ENCODE results near the gene PRAMEF27. TPM values are rescaled to one million over a fixed set of nuclear protein-coding genes. Genes with fewer than 3 reads are reported as not detected.
"Not testable (repeated sequence)": the region's sequence is repeated elsewhere in the genome, so short reads cannot be mapped to it uniquely, and the experiment has no call there.

The PRAMEF27 gene
- not detected for total RNA-seq

DNA sequence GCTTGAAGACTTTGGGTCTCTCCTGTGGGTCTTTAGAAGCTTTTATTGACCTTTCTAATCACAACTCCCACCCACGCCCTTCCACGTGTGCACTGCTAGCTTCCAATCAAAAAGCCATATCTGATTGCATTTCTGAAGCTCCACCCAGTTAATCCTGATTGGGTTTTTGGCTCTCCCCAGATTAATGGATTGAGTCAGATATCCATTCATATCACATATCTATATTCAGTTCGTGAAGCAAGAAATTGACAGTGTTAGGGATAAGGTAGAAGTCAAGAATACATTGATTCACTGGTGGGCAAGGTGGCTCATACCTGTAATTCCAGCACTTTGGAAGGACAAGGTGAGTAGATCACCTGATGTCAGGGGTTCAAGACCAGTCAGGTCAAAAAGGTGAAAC is at the start of gene PRAMEF27:
Gene PRAMEF27, minus strand, starts transcription at position 101 of the 400 bp plus-strand sequence. CDS start 2,916 bp downstream, outside the sequence.
- DNase-seq; H3K4me3 Mint-ChIP-seq; H3K9me3 Mint-ChIP-seq; H3K36me3 Mint-ChIP-seq (ENCODE audit: low read depth); POLR2A ChIA-PET; ATAC-seq; H3K4me1 Mint-ChIP-seq (ENCODE audit: low read depth); CTCF ChIA-PET; H3K27ac Mint-ChIP-seq; H3K27me3 Mint-ChIP-seq; intact Hi-C loops (cut with micrococcal nuclease): not testable (repeated sequence)

DNA sequence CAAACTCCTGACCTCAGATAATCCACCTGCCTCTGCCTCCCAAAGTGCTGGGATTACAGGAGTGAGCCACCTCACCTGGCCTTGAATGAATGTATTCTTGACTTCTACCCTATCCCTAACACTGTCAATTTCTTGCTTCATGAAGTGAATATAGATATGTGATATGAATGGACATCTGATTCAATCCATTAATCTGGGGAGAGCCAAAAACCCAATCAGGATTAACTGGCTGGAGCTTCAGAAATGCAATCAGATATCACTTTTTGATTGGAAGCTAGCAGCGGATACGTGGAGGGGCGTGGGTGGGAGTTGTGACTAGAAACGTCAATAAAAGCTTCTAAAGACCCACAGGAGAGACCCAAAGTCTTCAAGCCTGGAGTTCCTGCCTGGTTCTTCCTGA is 14.1 kb upstream of the PRAMEF27 start, which contains the start of gene PRAMEF25:
Gene PRAMEF25, plus strand, starts transcription at position 301 of the 400 bp plus-strand sequence. CDS start 2,920 bp downstream, outside the sequence.
- H3K9me3 Mint-ChIP-seq; H3K27ac Mint-ChIP-seq; DNase-seq; H3K27me3 Mint-ChIP-seq; intact Hi-C loops (cut with micrococcal nuclease); POLR2A ChIA-PET; CTCF ChIA-PET; ATAC-seq; H3K36me3 Mint-ChIP-seq (ENCODE audit: low read depth); H3K4me1 Mint-ChIP-seq (ENCODE audit: low read depth); H3K4me3 Mint-ChIP-seq: not testable (repeated sequence)

DNA sequence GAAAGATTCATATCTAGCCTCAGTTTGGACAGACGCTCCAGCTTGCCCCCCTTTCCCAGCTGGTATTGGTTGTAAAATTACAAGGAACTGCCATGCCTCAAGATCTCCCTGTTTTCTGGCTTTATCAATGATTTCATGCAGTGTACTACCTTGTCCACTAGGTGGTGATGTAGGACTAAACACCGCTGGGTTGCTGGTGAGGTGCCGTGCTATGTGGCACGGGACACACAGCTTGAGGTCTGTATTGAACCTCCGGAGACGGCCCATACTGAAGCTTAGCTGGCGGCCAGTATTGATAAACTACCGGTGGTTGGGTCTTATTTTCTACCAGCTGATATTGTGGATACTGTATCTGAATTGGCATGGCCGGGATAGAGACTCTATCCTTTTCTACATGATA is 36.5 kb downstream of the PRAMEF27 start:
- DNase-seq; H3K27ac Mint-ChIP-seq; H3K4me1 Mint-ChIP-seq (ENCODE audit: low read depth); CTCF ChIA-PET; POLR2A ChIA-PET; intact Hi-C loops (cut with micrococcal nuclease); ATAC-seq; H3K36me3 Mint-ChIP-seq (ENCODE audit: low read depth); H3K27me3 Mint-ChIP-seq; H3K4me3 Mint-ChIP-seq; H3K9me3 Mint-ChIP-seq: not testable (repeated sequence)

DNA sequence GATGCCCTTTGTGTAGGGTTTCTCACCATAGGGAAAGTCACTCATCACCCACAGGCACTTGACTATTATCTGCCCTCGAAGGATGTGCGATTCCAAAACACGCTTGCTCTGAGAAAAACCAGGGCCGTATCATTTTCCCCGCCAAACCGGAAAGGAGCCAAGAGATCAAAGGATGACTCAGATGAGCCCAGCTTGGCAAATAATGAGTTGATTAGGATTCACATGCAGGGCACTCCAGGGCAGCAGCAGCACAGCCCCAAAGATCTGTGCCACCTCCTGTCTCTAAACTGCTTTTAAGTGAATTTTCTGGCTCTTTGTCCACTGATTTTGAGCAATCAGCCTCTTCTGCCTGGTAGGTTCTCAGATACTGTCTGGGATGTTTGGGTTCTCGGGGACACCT is 44.4 kb downstream of the PRAMEF27 start:
- ATAC-seq; H3K36me3 Mint-ChIP-seq (ENCODE audit: low read depth); H3K27ac Mint-ChIP-seq; POLR2A ChIA-PET; CTCF ChIA-PET; H3K4me3 Mint-ChIP-seq; intact Hi-C loops (cut with micrococcal nuclease); H3K4me1 Mint-ChIP-seq (ENCODE audit: low read depth); H3K9me3 Mint-ChIP-seq; H3K27me3 Mint-ChIP-seq; DNase-seq: not testable (repeated sequence)

DNA sequence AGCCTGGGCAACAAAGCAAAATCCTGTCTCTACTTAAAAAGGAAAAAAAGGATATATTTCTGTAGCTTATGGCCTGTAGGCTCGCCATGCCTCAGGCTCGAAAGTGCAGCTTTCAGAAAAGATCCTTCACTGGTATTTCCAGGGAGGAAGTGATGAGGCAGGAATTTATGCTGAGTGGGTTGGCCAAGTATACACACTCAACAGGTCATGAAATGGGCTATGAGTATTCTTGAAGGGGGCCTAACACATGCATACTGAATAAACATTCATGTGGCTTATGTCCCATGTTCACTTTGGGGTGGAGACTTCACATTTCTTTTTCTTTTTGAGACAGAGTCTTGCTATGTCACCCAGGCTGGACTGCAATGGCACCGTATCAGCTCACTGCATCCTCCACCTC is 47.0 kb downstream of the PRAMEF27 start:
- ATAC-seq; H3K9me3 Mint-ChIP-seq; H3K4me1 Mint-ChIP-seq (ENCODE audit: low read depth); H3K36me3 Mint-ChIP-seq (ENCODE audit: low read depth); intact Hi-C loops (cut with micrococcal nuclease); H3K27me3 Mint-ChIP-seq; H3K27ac Mint-ChIP-seq; DNase-seq; CTCF ChIA-PET; POLR2A ChIA-PET; H3K4me3 Mint-ChIP-seq: not testable (repeated sequence)

DNA sequence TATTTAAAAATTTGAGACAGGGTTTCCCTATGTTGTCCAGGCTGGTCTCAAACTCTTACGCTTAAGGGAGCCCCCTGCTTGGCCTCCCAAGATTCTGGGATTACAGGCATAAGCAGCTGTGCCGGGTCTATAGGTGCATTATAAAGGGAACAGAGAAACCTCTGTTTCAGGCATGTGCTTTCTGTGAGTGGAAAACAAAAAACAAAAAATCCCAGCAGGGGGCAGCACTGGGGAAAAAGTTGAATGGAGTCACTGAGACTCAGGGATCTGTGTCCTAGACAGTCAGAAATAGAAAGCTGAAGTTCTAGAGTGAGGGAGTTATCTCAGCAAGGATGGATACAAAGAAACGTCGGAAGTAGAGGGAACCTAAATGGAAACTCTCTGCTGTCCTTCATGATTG is 50.6 kb downstream of the PRAMEF27 start:
- H3K4me1 Mint-ChIP-seq (ENCODE audit: low read depth); H3K27ac Mint-ChIP-seq; H3K27me3 Mint-ChIP-seq; ATAC-seq; POLR2A ChIA-PET; DNase-seq; H3K36me3 Mint-ChIP-seq (ENCODE audit: low read depth); intact Hi-C loops (cut with micrococcal nuclease); H3K9me3 Mint-ChIP-seq; CTCF ChIA-PET; H3K4me3 Mint-ChIP-seq: not testable (repeated sequence)

Other genes with a start within 250 kb of the PRAMEF27 start
- gene PRAMEF11, start 225.2 kb downstream of the PRAMEF27 start, total RNA-seq: not detected
- gene HNRNPCL1, start 207.9 kb downstream of the PRAMEF27 start, total RNA-seq: not detected
- gene PRAMEF2, start 199.5 kb downstream of the PRAMEF27 start, total RNA-seq: not detected
- not detected for gene PRAMEF4, start 170.4 kb downstream of the PRAMEF27 start, total RNA-seq
- gene PRAMEF10, start 158.3 kb downstream of the PRAMEF27 start, total RNA-seq: not detected
- not detected for gene PRAMEF7, start 140.0 kb downstream of the PRAMEF27 start, total RNA-seq
- not detected for gene PRAMEF6, start 109.0 kb downstream of the PRAMEF27 start, total RNA-seq
- not detected for gene HNRNPCL3, start 4.2 kb upstream of the PRAMEF27 start, total RNA-seq
- gene PRAMEF25, start 14.2 kb upstream of the PRAMEF27 start, total RNA-seq: not detected
- gene HNRNPCL2, start 60.3 kb upstream of the PRAMEF27 start, total RNA-seq: not detected
- gene PRAMEF26, start 99.4 kb upstream of the PRAMEF27 start, total RNA-seq: not detected
- gene HNRNPCL4, start 109.1 kb upstream of the PRAMEF27 start, total RNA-seq: not detected
- gene PRAMEF9, start 115.3 kb upstream of the PRAMEF27 start, total RNA-seq: not detected
- gene PRAMEF13, start 144.8 kb upstream of the PRAMEF27 start, total RNA-seq: not detected
- gene PRAMEF18, start 169.6 kb upstream of the PRAMEF27 start, total RNA-seq: not detected
- gene PRAMEF5, start 197.6 kb upstream of the PRAMEF27 start, total RNA-seq: not detected
- gene PRAMEF8, start 228.6 kb upstream of the PRAMEF27 start, total RNA-seq: not detected
- gene PRAMEF33, start 247.0 kb upstream of the PRAMEF27 start, total RNA-seq: not detected

All from activated CD8-positive, alpha-beta T cell treated with anti-CD3 and anti-CD28 coated beads for 36 hours (primary cell).